ENCODE results near the gene SEC63.

Gene SEC63

GRCh38 chr6:107832151-107833056 is 125.6 kb downstream of the SEC63 start:
- H3K27me3 Mint-ChIP-seq = no peaks in the 10 kb centered on the region
- DNase-seq (no peak), ATAC-seq (peak; percentile 57)
- H3K9me3 Mint-ChIP-seq = peaks cover 0 to 6% of the 10 kb centered on the region in 2 donors
- peak overlapping the region in 1 of 2 donors; percentile 46 for H3K27ac Mint-ChIP-seq
- H3K4me1 Mint-ChIP-seq = peaks cover 55% of the 10 kb centered on the region
- H3K4me3 Mint-ChIP-seq = peak overlapping the region; percentile 26 to 27

- H3K27ac Mint-ChIP-seq = peak overlapping the region in 1 of 2 donors; percentile 43
- DNase-seq (no peak), ATAC-seq (no peak)
- H3K4me3 Mint-ChIP-seq = no peak overlapping the region
- peaks cover 72% of the 10 kb centered on the region for H3K4me1 Mint-ChIP-seq
- no peaks in the 10 kb centered on the region for H3K27me3 Mint-ChIP-seq
- no peaks in the 10 kb centered on the region for H3K9me3 Mint-ChIP-seq
Measured at GRCh38 chr6:107830060-107830459, 127.9 kb downstream of the SEC63 start.

GRCh38 chr6:107827541-107827940 is 130.5 kb downstream of the SEC63 start:
- Mint-ChIP-seq H3K27ac (no peak overlapping the region), H3K4me1 (peaks cover 79% of the 10 kb centered on the region), H3K9me3 (no peaks in the 10 kb centered on the region), H3K4me3 (peak overlapping the region in 1 of 2 donors; percentile 10), H3K27me3 (no peaks in the 10 kb centered on the region)
- DNase-seq = peak; percentile 58 to 76
- ATAC-seq = peak; percentile 69

- H3K27me3 Mint-ChIP-seq = no peaks in the 10 kb centered on the region
- H3K4me3 Mint-ChIP-seq = peak overlapping the region; percentile 92 to 95
- no peaks in the 10 kb centered on the region for H3K9me3 Mint-ChIP-seq
- peaks cover 74% of the 10 kb centered on the region for H3K4me1 Mint-ChIP-seq
- H3K27ac Mint-ChIP-seq = peak overlapping the region; percentile 100
- ATAC-seq (peak; percentile 59), DNase-seq (peak; percentile 38 to 72)
Measured at GRCh38 chr6:107823047-107823557, 134.9 kb downstream of the SEC63 start.

GRCh38 chr6:107822176-107823046 is 135.6 kb downstream of the SEC63 start:
- Mint-ChIP-seq H3K4me1 (peaks cover 75% of the 10 kb centered on the region), H3K9me3 (no peaks in the 10 kb centered on the region), H3K4me3 (peak overlapping the region; percentile 92 to 95), H3K27me3 (no peaks in the 10 kb centered on the region), H3K27ac (peak overlapping the region; percentile 100)
- DNase-seq (peak; percentile 56 to 70), ATAC-seq (no peak)

GRCh38 chr6:107821591-107821990 is 136.4 kb downstream of the SEC63 start:
- Mint-ChIP-seq H3K4me1 (peaks cover 81% of the 10 kb centered on the region), H3K4me3 (peak overlapping the region; percentile 92 to 95), H3K27me3 (no peaks in the 10 kb centered on the region), H3K9me3 (no peaks in the 10 kb centered on the region), H3K27ac (peak overlapping the region; percentile 93 to 100)
- DNase-seq (no peak), ATAC-seq (no peak)

- H3K4me1 Mint-ChIP-seq = peaks cover 79% of the 10 kb centered on the region
- peak overlapping the region; percentile 95 to 100 for H3K27ac Mint-ChIP-seq
- H3K27me3 Mint-ChIP-seq = no peaks in the 10 kb centered on the region
- ATAC-seq (no peak), DNase-seq (peak; percentile 36 to 45)
- H3K4me3 Mint-ChIP-seq = peak overlapping the region; percentile 92 to 95
- no peaks in the 10 kb centered on the region for H3K9me3 Mint-ChIP-seq
Measured at GRCh38 chr6:107820338-107821261, 137.4 kb downstream of the SEC63 start.

- Mint-ChIP-seq H3K27ac (peak overlapping the region; percentile 95 to 100), H3K4me1 (peaks cover 77% of the 10 kb centered on the region), H3K27me3 (no peaks in the 10 kb centered on the region), H3K4me3 (peak overlapping the region; percentile 92 to 95), H3K9me3 (no peaks in the 10 kb centered on the region)
- peak in 1 of 2 donors; percentile 42 for DNase-seq
- ATAC-seq = peak; percentile 27
Measured at GRCh38 chr6:107819964-107820337, 138.1 kb downstream of the SEC63 start.

- DNase-seq (no peak), ATAC-seq (no peak)
- H3K27ac Mint-ChIP-seq = peak overlapping the region; percentile 74 to 94
- H3K9me3 Mint-ChIP-seq = no peaks in the 10 kb centered on the region
- peak overlapping the region; percentile 92 to 95 for H3K4me3 Mint-ChIP-seq
- H3K27me3 Mint-ChIP-seq = no peaks in the 10 kb centered on the region
- peaks cover 80% of the 10 kb centered on the region for H3K4me1 Mint-ChIP-seq
Measured at GRCh38 chr6:107819217-107819616, 138.8 kb downstream of the SEC63 start.

- no peak for ATAC-seq
- peak overlapping the region; percentile 74 to 94 for H3K27ac Mint-ChIP-seq
- DNase-seq = no peak
- peaks cover 86% of the 10 kb centered on the region for H3K4me1 Mint-ChIP-seq
- no peaks in the 10 kb centered on the region for H3K9me3 Mint-ChIP-seq
- H3K4me3 Mint-ChIP-seq = peak overlapping the region; percentile 92 to 95
- no peaks in the 10 kb centered on the region for H3K27me3 Mint-ChIP-seq
Measured at GRCh38 chr6:107818272-107818671, 139.7 kb downstream of the SEC63 start.

- peaks cover 86% of the 10 kb centered on the region for H3K4me1 Mint-ChIP-seq
- H3K27me3 Mint-ChIP-seq = no peaks in the 10 kb centered on the region
- H3K4me3 Mint-ChIP-seq = peak overlapping the region; percentile 92 to 95
- H3K9me3 Mint-ChIP-seq = no peaks in the 10 kb centered on the region
- no peak for DNase-seq
- peak; percentile 36 for ATAC-seq
- H3K27ac Mint-ChIP-seq = peak overlapping the region in 1 of 2 donors; percentile 88
Measured at GRCh38 chr6:107817784-107818183, 140.2 kb downstream of the SEC63 start.

All from stimulated activated naive CD8-positive, alpha-beta T cell treated with anti-CD3 and anti-CD28 coated beads, Interleukin-15, amount 100 ng/mL, for 72 hours (primary cell).